AG04450 (cell line): Measurements from ENCODE around the gene SETD6. TPM values are rescaled to one million over a fixed set of nuclear protein-coding genes. Genes with fewer than 3 reads are reported as not detected.

Source experiments
- CTCF ChIA-PET: fragments of 300-600, 350-600 bp; formaldehyde crosslinking; extraction: SDS; loops from one replicate; lab custom pipeline; 2022; ENCODE audit warnings: antibody characterized with exemption, inconsistent platforms; lab: Charles Lee
- POLR2A ChIA-PET: fragments of 350-600 bp; formaldehyde crosslinking; extraction: SDS; loops from one replicate; lab custom pipeline; 2021; ENCODE audit warnings: antibody characterized with exemption, inconsistent platforms; lab: Yijun Ruan, JAX
- DNase-seq: peaks from one replicate; pipeline ENCODE4 v3.0.0-alpha.2; 2011; ENCODE audit warnings: low read depth, low spot score
- H3K27ac ChIP-seq: one replicate; pipeline ENCODE4 v1.5.1; 2012; ENCODE audit warnings: low read depth, low read length, control low read depth
- H3K27me3 ChIP-seq: one replicate; pipeline ENCODE4 v1.6.0; 2012; ENCODE audit warnings: low read length; ENCODE audit not compliant: control insufficient read depth, insufficient read depth
- H3K4me3 ChIP-seq: 2 replicates; pipeline ENCODE4 v1.5.1; 2011; ENCODE audit warnings: mild to moderate bottlenecking, low read depth, low read length, control low read depth
- H3K9me3 ChIP-seq: 2 replicates; pipeline ENCODE4 v1.5.1; 2012; ENCODE audit warnings: low read length; ENCODE audit not compliant: control insufficient read depth, insufficient read depth
- polyA plus RNA-seq: library from polyadenylated mRNA; depleted of rRNA; stranded (reverse); fragments of >200 nt; gene quantifications from 2 replicates; pipeline ENCODE4 v1.2.3, GENCODE V29; 2011
- TF ChIP-seq, protein P1 (sequence below): IDR thresholded peaks from 2 replicates; pipeline ENCODE4 v1.5.1; 2011; ENCODE audit warnings: low read depth, low read length, control low read depth, inconsistent platforms

Gene SETD6
- polyA plus RNA-seq, 1 experiment = 6.5 TPM

DNA sequence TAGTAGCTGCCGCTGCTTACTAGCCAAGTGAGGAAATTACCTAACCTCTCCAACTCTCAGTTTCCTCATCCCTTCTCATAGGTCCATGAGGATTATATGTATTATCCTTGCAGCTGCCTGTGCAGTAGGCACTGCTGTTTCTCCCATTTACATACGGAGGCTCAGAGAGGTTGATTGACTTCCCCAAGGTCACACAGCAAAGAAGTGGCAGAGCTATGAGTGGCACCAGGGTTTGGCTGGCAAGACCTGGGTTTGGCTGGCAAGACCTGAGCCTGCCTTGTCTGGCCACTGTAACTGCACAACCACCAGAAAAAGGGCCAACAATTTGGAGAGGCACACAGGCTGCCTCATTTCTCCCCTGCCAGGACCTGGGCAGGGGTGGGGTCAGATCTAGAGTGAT, 17.8 kb upstream of the SETD6 start:
- TF ChIP-seq, protein P1, sequence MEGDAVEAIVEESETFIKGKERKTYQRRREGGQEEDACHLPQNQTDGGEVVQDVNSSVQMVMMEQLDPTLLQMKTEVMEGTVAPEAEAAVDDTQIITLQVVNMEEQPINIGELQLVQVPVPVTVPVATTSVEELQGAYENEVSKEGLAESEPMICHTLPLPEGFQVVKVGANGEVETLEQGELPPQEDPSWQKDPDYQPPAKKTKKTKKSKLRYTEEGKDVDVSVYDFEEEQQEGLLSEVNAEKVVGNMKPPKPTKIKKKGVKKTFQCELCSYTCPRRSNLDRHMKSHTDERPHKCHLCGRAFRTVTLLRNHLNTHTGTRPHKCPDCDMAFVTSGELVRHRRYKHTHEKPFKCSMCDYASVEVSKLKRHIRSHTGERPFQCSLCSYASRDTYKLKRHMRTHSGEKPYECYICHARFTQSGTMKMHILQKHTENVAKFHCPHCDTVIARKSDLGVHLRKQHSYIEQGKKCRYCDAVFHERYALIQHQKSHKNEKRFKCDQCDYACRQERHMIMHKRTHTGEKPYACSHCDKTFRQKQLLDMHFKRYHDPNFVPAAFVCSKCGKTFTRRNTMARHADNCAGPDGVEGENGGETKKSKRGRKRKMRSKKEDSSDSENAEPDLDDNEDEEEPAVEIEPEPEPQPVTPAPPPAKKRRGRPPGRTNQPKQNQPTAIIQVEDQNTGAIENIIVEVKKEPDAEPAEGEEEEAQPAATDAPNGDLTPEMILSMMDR = no peak
- CTCF ChIA-PET = no interaction called here

GRCh38 chr16:58497935-58498334, 17.4 kb upstream of the SETD6 start:
- peaks cover 3% of the 10 kb centered on the region for H3K27me3 ChIP-seq
- no peak for DNase-seq
- H3K27ac ChIP-seq = no peak overlapping the region
- H3K9me3 ChIP-seq = no peaks in the 10 kb centered on the region; the same call in 1 of the 2 replicates
- ChIA-PET CTCF (no interaction called here), POLR2A (no interaction called here)
- TF ChIP-seq, protein P1 = no peak
- H3K4me3 ChIP-seq = no peak overlapping the region

More for the DNA sequence above, 17.8 kb upstream of the SETD6 start:
- Histone ChIP-seq H3K27me3 (peaks cover 3% of the 10 kb centered on the region), H3K27ac (no peak overlapping the region), H3K9me3 (no peaks in the 10 kb centered on the region; the same call in 1 of the 2 replicates), H3K4me3 (no peak overlapping the region)
- DNase-seq = no peak
- POLR2A ChIA-PET = no interaction called here

GRCh38 chr16:58498341-58499091, 16.8 kb upstream of the SETD6 start:
- ChIA-PET CTCF (no interaction called here), POLR2A (no interaction called here)
- no peak overlapping the region for H3K27ac ChIP-seq
- DNase-seq = no peak
- H3K27me3 ChIP-seq = peaks cover 3% of the 10 kb centered on the region
- H3K9me3 ChIP-seq = no peaks in the 10 kb centered on the region; the same call in 1 of the 2 replicates
- no peak overlapping the region for H3K4me3 ChIP-seq
- TF ChIP-seq, protein P1 = no peak

DNA sequence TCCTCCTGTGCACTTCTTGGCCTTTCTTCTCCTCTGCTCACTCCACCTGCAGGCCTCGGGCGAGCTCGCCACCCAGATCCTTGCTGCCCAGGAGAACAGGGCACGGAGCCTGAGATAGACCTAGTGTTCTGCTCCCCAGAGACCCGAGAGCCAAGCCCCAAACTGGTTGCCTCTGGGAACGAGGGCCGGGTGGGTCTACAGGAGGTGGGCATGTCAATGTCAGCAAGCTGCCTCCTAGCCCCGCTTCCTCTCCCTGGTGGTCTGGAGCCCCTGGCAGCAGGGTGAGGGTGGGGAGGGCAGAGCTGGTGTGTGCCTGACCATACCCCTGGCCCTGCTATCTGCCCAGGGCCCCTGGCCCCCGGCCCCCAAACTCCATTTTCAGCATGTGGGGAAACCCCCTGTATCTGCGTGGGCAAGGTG, 16.2 kb upstream of the SETD6 start:
- DNase-seq = no peak
- CTCF ChIA-PET = interaction anchor here (0.6 kb wide), 1 partner anchor 1433 kb away, joined by 7 read pairs; no protein-coding TSS in a partner anchor
- no peaks in the 10 kb centered on the region; the same call in 1 of the 2 replicates for H3K9me3 ChIP-seq
- TF ChIP-seq, protein P1 = no peak
- no peak overlapping the region for H3K4me3 ChIP-seq
- no peak overlapping the region for H3K27ac ChIP-seq
- POLR2A ChIA-PET = interaction anchor here (1.2 kb wide), 1 partner anchor 218 kb away, joined by 4 read pairs; no protein-coding TSS in a partner anchor
- no peaks in the 10 kb centered on the region for H3K27me3 ChIP-seq
